Activated T-cell treated with anti-CD3 and anti-CD28 coated beads, Interleukin-2, amount 50 U/mL, for 4 hours (primary cell): ENCODE results near the gene SNX20. TPM values are rescaled to one million over a fixed set of nuclear protein-coding genes. Genes with fewer than 3 reads are reported as not detected.

Source experiments
- ATAC-seq, 2 donors: fragments of 200-7000 bp; cut with Tn5 transposase; one replicate each; pipeline ENCODE4 v1.10.0; 2021
- DNase-seq: peaks from one replicate; pipeline ENCODE4 v3.0.0-alpha.2; 2020
- H3K27me3 Mint-ChIP-seq: one replicate; pipeline ENCODE4 v1.8.0; 2021; ENCODE audit warnings: low read depth, mixed read lengths
- H3K36me3 Mint-ChIP-seq: one replicate; pipeline ENCODE4 v1.8.0; 2022; ENCODE audit warnings: mixed read lengths; ENCODE audit not compliant: insufficient read depth
- H3K4me1 Mint-ChIP-seq: one replicate; pipeline ENCODE4 v1.8.0; 2021; ENCODE audit warnings: low read depth, mixed read lengths
- H3K4me3 Mint-ChIP-seq: one replicate; pipeline ENCODE4 v1.8.0; 2021; ENCODE audit warnings: mild to moderate bottlenecking, moderate library complexity, mixed read lengths
- H3K9me3 Mint-ChIP-seq: one replicate; pipeline ENCODE4 v1.8.0; 2021; ENCODE audit warnings: mixed read lengths
- total RNA-seq, 3 donors: library from RNA; stranded (reverse); gene quantifications; one replicate each; pipeline ENCODE4 v1.2.1, GENCODE V29; 2021

SNX20 gene
- total RNA-seq, 3 donors from 2014 or later, result 16.3 to 25.7 (median 16.6) TPM

- no peak for ATAC-seq
- Mint-ChIP-seq H3K9me3 (no peaks in the 10 kb centered on the region), H3K36me3 (no peaks in the 10 kb centered on the region), H3K4me1 (peaks cover 4% of the 10 kb centered on the region), H3K4me3 (no peak overlapping the region), H3K27me3 (no peaks in the 10 kb centered on the region)
- DNase-seq, result no peak
Observed at GRCh38 chr16:50645563-50646220, 35.4 kb downstream of the SNX20 start.

DNA sequence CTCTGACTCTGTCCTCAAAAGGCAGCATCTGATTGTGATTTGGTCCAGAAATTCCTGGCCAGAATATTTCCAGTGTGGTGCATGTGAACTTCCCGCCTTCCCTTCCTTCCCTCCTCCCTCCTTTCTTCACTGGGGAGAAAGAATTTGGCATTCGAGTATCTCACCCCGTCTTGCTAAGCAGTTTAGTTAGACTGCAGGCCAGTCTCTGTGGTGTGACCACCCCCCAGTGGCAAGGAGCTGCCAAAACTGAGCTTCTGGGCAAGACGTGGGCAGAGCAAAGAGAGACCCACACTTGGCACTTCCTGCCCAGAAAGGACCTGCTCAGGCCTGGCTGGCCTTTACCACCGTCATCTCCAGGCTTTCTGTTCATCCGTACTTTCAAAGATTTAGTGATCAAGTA, 36.4 kb downstream of the SNX20 start:
- DNase-seq (peak; percentile 23), ATAC-seq (peak; percentile 61 to 62)
- Mint-ChIP-seq H3K27me3 (no peaks in the 10 kb centered on the region), H3K9me3 (no peaks in the 10 kb centered on the region), H3K4me3 (no peak overlapping the region), H3K36me3 (no peaks in the 10 kb centered on the region), H3K4me1 (peaks cover 4% of the 10 kb centered on the region)

DNA sequence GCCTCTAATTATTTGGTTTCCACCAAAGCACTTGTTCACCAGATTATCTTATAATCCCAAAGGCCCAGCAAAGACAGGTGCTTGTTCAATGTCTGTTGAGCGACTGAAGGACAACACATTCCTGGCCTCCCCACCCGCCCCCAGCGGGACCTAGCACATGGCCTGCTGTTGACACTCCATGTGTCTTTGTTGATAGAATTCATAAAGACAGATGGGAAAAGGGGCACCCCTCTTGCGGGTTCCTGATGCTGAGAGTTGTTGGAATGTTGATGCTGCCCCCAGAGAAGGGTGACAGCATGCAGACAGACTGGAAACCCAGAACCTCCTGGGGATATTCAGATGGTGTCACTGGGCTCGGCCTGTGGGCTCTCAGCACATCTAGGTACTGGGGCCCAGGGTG, 36.9 kb downstream of the SNX20 start:
- H3K9me3 Mint-ChIP-seq, result no peaks in the 10 kb centered on the region
- H3K4me1 Mint-ChIP-seq, result peaks cover 4% of the 10 kb centered on the region
- no peak for ATAC-seq

DNA sequence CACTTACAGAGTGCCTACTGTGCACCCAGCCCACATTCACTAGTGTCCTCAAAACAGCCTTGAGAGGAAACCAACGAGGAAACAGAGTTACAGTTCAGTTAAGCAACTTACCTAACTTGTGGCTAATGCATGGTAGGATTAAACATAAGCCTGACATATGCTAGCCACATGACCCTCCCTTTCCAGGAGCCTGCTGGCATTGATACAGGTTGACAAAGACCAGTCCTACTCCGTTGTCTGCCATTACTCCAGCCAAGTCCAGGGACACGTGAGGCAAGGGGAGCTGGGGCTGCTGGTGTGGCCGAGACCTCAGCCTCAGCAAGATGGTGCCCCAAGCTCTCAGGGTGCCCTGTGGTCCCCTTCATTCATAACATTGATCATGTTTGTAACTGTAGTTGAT, 37.9 kb downstream of the SNX20 start:
- Mint-ChIP-seq H3K36me3 (no peaks in the 10 kb centered on the region), H3K27me3 (no peaks in the 10 kb centered on the region), H3K4me3 (no peak overlapping the region), H3K4me1 (peaks cover 4% of the 10 kb centered on the region), H3K9me3 (no peaks in the 10 kb centered on the region)
- ATAC-seq, result no peak
- no peak for DNase-seq

More for the DNA sequence above, 36.9 kb downstream of the SNX20 start:
- DNase-seq, result no peak
- no peaks in the 10 kb centered on the region for H3K36me3 Mint-ChIP-seq
- H3K4me3 Mint-ChIP-seq, result no peak overlapping the region
- no peaks in the 10 kb centered on the region for H3K27me3 Mint-ChIP-seq

DNA sequence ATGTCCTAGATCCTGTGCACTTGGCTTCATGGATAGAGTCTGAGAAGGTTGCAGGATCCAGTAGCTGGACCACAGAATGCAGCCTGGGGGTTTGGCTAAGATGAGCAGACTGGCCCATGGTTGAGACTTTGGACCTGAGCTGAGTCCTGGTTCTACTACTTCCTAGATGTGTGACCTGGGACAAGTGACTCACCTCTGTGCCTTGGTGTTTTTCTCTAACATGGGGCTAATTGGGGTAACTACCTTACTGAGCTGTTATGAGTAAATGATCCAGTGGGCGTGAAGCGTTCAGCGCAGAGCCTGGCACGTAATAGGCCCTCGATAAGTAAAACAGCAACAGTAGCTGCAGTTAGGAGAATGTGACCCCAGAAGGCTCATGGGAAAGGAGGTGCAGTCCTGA, 38.8 kb downstream of the SNX20 start:
- Mint-ChIP-seq H3K4me3 (no peak overlapping the region), H3K4me1 (peaks cover 4% of the 10 kb centered on the region), H3K36me3 (no peaks in the 10 kb centered on the region), H3K27me3 (no peaks in the 10 kb centered on the region), H3K9me3 (no peaks in the 10 kb centered on the region)
- DNase-seq (no peak), ATAC-seq (peak; percentile 28 to 40)

DNA sequence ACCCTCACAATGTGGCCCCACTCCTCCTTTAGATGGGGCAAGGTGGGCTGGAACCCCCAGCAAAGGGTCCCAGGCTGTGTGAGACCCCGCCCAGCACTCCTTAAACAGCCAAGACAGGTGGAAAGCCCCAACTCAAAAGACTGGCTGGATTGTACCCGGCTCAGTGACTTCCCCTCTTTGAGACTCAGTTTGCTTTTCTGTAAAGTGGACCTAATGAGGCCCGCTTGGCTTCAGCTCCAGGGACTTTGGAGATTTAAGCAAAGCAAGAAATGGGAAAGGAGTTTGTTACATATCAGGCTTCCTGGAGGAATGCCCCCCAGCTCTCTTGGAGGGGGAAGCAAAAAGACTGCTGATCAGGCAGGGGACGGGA, 39.3 kb downstream of the SNX20 start:
- Mint-ChIP-seq H3K27me3 (no peaks in the 10 kb centered on the region), H3K4me1 (peaks cover 6% of the 10 kb centered on the region), H3K4me3 (no peak overlapping the region), H3K9me3 (no peaks in the 10 kb centered on the region), H3K36me3 (no peaks in the 10 kb centered on the region)
- DNase-seq (no peak), ATAC-seq (no peak)

GRCh38 chr16:50640919-50641817, 39.9 kb downstream of the SNX20 start:
- no peaks in the 10 kb centered on the region for H3K27me3 Mint-ChIP-seq
- no peaks in the 10 kb centered on the region for H3K36me3 Mint-ChIP-seq
- H3K4me1 Mint-ChIP-seq, result peaks cover 7% of the 10 kb centered on the region
- ATAC-seq, result no peak
- no peaks in the 10 kb centered on the region for H3K9me3 Mint-ChIP-seq
- no peak overlapping the region for H3K4me3 Mint-ChIP-seq
- no peak for DNase-seq

GRCh38 chr16:50640391-50640790, 40.7 kb downstream of the SNX20 start:
- H3K9me3 Mint-ChIP-seq, result no peaks in the 10 kb centered on the region
- ATAC-seq, result no peak
- no peaks in the 10 kb centered on the region for H3K36me3 Mint-ChIP-seq
- DNase-seq, result no peak
- peaks cover 11% of the 10 kb centered on the region for H3K4me1 Mint-ChIP-seq
- H3K4me3 Mint-ChIP-seq, result no peak overlapping the region
- H3K27me3 Mint-ChIP-seq, result no peaks in the 10 kb centered on the region

DNA sequence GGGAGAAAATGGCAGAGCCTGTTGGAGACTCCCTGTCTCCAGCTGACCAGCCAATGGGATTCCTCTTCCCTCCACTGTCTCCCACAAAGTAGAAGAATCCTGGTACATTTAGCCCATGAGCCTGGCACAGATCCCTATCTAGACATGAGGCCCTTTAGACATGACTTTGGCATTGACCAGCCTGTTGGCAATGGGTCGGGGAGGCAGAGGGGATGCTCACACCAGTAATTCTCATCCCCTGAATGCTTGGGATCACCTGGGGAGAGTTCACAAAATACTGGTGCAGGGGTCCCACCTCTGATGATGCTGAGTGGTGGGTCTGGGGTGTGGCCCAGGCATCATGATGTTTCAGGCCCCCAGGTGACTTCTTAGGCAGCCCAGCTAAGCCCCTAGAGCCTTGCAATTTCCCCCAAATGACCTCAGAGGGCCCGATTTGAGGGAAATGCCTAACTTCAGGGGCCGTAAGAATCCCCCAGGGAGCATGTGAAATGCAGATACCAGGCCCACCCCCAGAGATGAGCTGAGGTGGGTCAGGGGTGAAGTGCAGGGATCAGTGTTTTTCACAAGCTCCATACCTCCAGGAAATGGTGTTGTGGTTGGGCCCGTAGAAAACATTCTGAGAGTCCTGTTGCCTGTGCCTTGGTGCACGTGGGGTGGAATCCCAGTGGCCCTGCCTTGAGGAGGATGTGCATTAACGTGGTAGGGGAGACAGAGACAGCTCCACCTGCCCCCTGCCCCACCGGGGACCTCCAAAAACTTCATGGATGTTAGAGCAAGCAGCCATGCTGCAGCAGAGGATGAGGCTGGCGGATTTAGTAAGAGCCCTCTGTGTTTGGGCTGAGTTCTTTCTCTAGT, 42.1 kb downstream of the SNX20 start:
- Mint-ChIP-seq H3K9me3 (no peaks in the 10 kb centered on the region), H3K4me3 (no peak overlapping the region), H3K36me3 (no peaks in the 10 kb centered on the region), H3K27me3 (no peaks in the 10 kb centered on the region), H3K4me1 (peaks cover 7% of the 10 kb centered on the region)
- DNase-seq (no peak), ATAC-seq (no peak)

DNA sequence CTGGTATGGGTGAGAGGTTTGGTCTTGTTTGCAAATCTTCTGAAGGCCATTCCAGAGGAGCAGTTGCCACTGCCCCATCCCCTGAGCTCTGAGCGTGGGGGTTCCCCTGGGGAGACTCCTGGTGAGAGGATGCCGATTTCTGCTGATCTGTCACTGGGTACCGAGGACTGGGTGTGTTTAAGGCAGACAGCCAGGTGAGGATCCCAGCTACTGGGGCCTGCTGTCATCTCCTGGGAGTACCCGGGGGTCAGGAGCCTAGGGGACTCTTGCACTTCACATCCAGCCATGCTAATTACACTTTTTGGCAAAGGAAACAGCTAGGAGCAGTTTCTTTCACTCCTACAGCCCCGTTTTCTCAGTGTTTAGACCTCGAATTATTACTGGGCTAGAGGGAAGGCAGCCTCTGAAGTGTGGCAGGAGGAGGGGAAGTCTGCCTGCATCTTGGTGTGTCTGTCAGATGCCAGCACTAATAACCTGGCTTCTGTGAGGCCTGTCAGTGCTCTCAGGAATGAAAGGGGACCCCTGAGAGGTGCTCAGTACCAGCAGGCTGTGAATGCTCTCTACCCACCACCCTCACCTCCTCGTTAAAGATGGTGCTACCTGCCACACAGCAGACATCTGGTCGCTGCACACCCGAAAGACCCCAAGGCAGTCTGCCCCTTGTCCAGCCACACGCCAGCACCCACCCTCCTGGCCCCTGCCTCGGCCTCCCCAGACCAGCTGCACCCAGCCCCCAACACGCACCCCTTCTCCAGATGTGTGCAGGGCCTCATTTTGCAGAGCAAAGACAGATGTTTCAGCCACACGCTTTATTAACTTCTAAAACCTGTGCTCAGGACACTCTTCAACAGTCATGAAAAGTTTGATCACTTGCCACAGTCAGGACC, 43.2 kb downstream of the SNX20 start:
- H3K36me3 Mint-ChIP-seq, result no peaks in the 10 kb centered on the region
- ATAC-seq (no peak), DNase-seq (no peak)
- H3K9me3 Mint-ChIP-seq, result no peaks in the 10 kb centered on the region
- peaks cover 7% of the 10 kb centered on the region for H3K4me1 Mint-ChIP-seq
- H3K4me3 Mint-ChIP-seq, result no peak overlapping the region
- no peaks in the 10 kb centered on the region for H3K27me3 Mint-ChIP-seq

DNA sequence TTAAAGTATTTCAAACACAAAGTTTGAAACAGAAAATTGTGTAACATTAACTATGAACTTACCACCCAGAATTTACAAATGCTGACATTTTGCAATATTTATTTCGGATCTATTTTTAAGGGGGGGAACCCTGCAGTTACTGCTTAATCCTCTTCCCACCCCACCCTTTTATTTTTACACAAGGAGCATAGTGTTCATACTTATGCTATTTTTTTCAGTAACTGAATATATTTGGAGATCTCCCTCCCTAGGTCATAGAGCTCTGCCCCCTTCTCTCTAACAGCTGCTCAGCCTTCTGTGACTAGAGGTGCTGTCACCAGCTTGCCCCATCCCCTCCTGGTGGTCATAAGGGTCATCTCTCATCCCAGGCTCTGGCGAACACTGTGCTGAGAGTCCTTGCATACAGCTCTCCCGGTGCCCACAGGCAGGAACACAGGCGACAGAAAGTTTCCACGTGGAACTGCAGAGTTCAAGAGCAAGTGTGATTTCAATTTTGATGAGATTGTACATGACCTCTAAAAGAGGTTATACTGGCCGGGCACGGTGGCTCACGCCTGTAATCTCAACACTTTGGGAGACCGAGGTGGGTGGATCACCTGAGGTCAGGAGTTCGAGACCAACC, 44.2 kb downstream of the SNX20 start:
- H3K27me3 Mint-ChIP-seq, result no peaks in the 10 kb centered on the region
- H3K4me3 Mint-ChIP-seq, result no peak overlapping the region
- peaks cover 2% of the 10 kb centered on the region for H3K36me3 Mint-ChIP-seq
- ATAC-seq (no peak), DNase-seq (no peak)
- peaks cover 7% of the 10 kb centered on the region for H3K4me1 Mint-ChIP-seq
- no peaks in the 10 kb centered on the region for H3K9me3 Mint-ChIP-seq

GRCh38 chr16:50635505-50636392, 45.4 kb downstream of the SNX20 start:
- Mint-ChIP-seq H3K27me3 (no peaks in the 10 kb centered on the region), H3K36me3 (peaks cover 7% of the 10 kb centered on the region), H3K9me3 (no peaks in the 10 kb centered on the region), H3K4me1 (peaks cover 7% of the 10 kb centered on the region), H3K4me3 (no peak overlapping the region)
- ATAC-seq (peak; percentile 62), DNase-seq (no peak)
